ENCODE data around the gene ATXN2.

The ATXN2 gene

DNA sequence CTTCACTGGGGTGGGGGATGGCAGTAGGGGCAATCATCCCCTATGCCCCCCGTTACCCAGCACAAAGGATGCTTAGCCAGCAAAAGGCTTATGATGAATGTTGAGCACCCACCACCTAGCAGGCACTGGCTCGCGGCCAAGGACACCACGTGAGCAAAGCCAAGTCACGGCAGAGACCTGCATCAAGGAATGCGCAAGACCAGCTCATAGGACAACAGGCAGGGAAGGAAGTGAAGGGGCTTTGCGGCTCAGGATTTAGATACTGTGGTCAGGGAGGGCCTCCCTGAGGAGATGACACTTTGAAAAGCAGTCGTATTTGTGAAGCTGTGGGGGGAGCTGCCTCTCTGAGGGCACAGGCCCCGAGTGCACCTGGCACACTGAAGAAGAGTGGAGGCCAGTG lies 160.6 kb downstream of the ATXN2 start:
- Histone ChIP-seq H4K20me1 (ENCODE audit: insufficient read depth, low read length) (no peaks in the 10 kb centered on the region), H2AFZ (ENCODE audit: low read length) (no peak overlapping the region), H3K36me3 (replicated peaks; ENCODE audit: insufficient read depth, low read length) (no peaks in the 10 kb centered on the region), H3K79me2 (ENCODE audit: low read length) (peaks cover 45% of the 10 kb centered on the region), H3F3A (ENCODE audit: insufficient read depth, low read length) (peaks cover 9% of the 10 kb centered on the region; the same call in 1 of the 2 replicates), H3K4me3 (ENCODE audit: low read length) (no peak overlapping the region), H3K9me2 (replicated peaks; ENCODE audit: insufficient read depth, low read length) (no peaks in the 10 kb centered on the region), H3K27ac (ENCODE audit: low read length) (no peak overlapping the region), H3K27me3 (replicated peaks; ENCODE audit: insufficient read depth, low read length) (no peaks in the 10 kb centered on the region), H3K4me1 (ENCODE audit: low read length) (peaks cover 32% of the 10 kb centered on the region), H3K9me3 (replicated peaks; ENCODE audit: insufficient read depth, low read length) (no peaks in the 10 kb centered on the region), H3K4me2 (ENCODE audit: low read depth, low read length) (no peak overlapping the region), H3K9ac (ENCODE audit: low read length) (no peak overlapping the region)
- no peak for DNase-seq
- TF ChIP-seq EZH2 (optimal IDR thresholded peaks at IDR 0.05; ENCODE audit: low read depth, low read length) (no peak), EZH2phosphoT487 (IDR thresholded peaks at IDR 0.05; ENCODE audit: low read length) (no peak)

DNA sequence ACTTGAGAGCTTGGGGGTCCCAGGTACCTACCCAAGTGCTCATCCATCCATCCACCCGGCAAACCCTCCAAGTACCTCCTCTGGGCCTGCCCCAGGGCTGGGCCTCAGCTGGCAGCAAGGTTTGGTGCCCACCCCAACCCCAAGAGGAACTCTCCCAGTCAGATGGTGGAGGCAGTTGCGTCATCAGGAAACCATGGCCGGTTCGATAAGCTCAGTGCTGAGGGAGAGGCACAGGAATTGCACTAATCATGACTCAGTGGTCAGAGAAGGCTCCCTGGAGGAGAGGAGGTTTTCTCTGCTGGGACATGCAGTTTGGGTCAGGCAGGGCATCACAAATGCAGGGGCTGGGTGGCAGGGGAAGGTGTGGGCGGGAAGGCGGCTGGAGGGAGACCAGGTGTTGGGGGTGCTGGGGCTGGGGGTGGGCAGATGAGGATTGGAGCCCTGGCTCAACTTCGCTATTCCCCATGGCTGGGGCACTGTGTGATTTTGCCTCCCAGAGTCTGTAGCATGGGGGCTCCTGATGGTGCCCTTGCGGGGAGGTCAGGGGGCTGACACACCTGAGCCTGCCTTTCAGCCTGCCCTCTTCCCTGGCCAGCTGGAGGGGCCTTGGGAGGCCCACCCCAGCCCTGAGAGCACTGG lies 161.2 kb downstream of the ATXN2 start:
- no peak overlapping the region for H3K4me3 ChIP-seq (ENCODE audit: low read length)
- TF ChIP-seq, protein P1, sequence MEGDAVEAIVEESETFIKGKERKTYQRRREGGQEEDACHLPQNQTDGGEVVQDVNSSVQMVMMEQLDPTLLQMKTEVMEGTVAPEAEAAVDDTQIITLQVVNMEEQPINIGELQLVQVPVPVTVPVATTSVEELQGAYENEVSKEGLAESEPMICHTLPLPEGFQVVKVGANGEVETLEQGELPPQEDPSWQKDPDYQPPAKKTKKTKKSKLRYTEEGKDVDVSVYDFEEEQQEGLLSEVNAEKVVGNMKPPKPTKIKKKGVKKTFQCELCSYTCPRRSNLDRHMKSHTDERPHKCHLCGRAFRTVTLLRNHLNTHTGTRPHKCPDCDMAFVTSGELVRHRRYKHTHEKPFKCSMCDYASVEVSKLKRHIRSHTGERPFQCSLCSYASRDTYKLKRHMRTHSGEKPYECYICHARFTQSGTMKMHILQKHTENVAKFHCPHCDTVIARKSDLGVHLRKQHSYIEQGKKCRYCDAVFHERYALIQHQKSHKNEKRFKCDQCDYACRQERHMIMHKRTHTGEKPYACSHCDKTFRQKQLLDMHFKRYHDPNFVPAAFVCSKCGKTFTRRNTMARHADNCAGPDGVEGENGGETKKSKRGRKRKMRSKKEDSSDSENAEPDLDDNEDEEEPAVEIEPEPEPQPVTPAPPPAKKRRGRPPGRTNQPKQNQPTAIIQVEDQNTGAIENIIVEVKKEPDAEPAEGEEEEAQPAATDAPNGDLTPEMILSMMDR (IDR thresholded peaks at IDR 0.05; ENCODE audit: low read length), result no peak
- no peak for TF ChIP-seq EZH2phosphoT487 (IDR thresholded peaks at IDR 0.05; ENCODE audit: low read length)
- no peak for TF ChIP-seq EZH2 (optimal IDR thresholded peaks at IDR 0.05; ENCODE audit: low read depth, low read length)
- H3K4me2 ChIP-seq (ENCODE audit: low read depth, low read length), result no peak overlapping the region
- H3K79me2 ChIP-seq (ENCODE audit: low read length), result peaks cover 40% of the 10 kb centered on the region
- no peaks in the 10 kb centered on the region for H3K27me3 ChIP-seq (replicated peaks; ENCODE audit: insufficient read depth, low read length)
- no peak overlapping the region for H2AFZ ChIP-seq (ENCODE audit: low read length)
- H3K36me3 ChIP-seq (replicated peaks; ENCODE audit: insufficient read depth, low read length), result no peaks in the 10 kb centered on the region
- no peak overlapping the region for H3K9ac ChIP-seq (ENCODE audit: low read length)
- no peaks in the 10 kb centered on the region for H3K9me3 ChIP-seq (replicated peaks; ENCODE audit: insufficient read depth, low read length)
- no peak for DNase-seq
- H3K4me1 ChIP-seq (ENCODE audit: low read length), result peaks cover 26% of the 10 kb centered on the region
- H4K20me1 ChIP-seq (ENCODE audit: insufficient read depth, low read length), result no peaks in the 10 kb centered on the region
- H3K9me2 ChIP-seq (replicated peaks; ENCODE audit: insufficient read depth, low read length), result no peaks in the 10 kb centered on the region
- no peak overlapping the region for H3K27ac ChIP-seq (ENCODE audit: low read length)
- H3F3A ChIP-seq (ENCODE audit: insufficient read depth, low read length), result peaks cover 11% of the 10 kb centered on the region; the same call in 1 of the 2 replicates

DNA sequence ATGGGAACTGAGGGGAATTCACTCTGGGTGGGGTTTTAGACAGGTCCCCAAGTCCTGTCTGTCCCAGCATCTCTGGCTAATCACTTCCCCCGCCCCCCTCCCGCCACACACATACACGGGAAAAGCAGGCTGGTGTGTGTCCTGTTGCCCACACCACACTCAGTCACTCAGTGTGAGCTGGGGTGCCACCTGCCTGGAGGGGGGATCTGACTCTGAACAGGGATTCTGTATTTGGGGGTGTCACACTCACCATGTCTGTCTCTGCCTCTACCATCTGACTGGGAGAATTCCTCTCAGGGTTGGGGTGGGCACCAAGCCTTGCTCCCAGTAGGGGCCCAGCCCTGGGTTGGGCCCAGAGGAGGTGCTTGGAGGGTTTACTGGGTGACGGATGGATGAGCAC lies 162.3 kb downstream of the ATXN2 start:
- no peak overlapping the region for H3K27ac ChIP-seq (ENCODE audit: low read length)
- TF ChIP-seq EZH2phosphoT487 (IDR thresholded peaks at IDR 0.05; ENCODE audit: low read length), result no peak
- no peak for TF ChIP-seq EZH2 (optimal IDR thresholded peaks at IDR 0.05; ENCODE audit: low read depth, low read length)
- TF ChIP-seq, protein P1 (IDR thresholded peaks at IDR 0.05; ENCODE audit: low read length), result no peak
- DNase-seq, result no peak
- H3K79me2 ChIP-seq (ENCODE audit: low read length), result peaks cover 35% of the 10 kb centered on the region
- peaks cover 23% of the 10 kb centered on the region for H3K4me1 ChIP-seq (ENCODE audit: low read length)
- no peaks in the 10 kb centered on the region for H3K36me3 ChIP-seq (replicated peaks; ENCODE audit: insufficient read depth, low read length)
- no peak overlapping the region for H2AFZ ChIP-seq (ENCODE audit: low read length)
- no peaks in the 10 kb centered on the region for H4K20me1 ChIP-seq (ENCODE audit: insufficient read depth, low read length)
- no peaks in the 10 kb centered on the region for H3K9me2 ChIP-seq (replicated peaks; ENCODE audit: insufficient read depth, low read length)
- H3K9ac ChIP-seq (ENCODE audit: low read length), result no peak overlapping the region
- no peaks in the 10 kb centered on the region for H3K9me3 ChIP-seq (replicated peaks; ENCODE audit: insufficient read depth, low read length)
- peaks cover 11% of the 10 kb centered on the region; the same call in 1 of the 2 replicates for H3F3A ChIP-seq (ENCODE audit: insufficient read depth, low read length)
- no peak overlapping the region for H3K4me3 ChIP-seq (ENCODE audit: low read length)
- no peaks in the 10 kb centered on the region for H3K27me3 ChIP-seq (replicated peaks; ENCODE audit: insufficient read depth, low read length)
- H3K4me2 ChIP-seq (ENCODE audit: low read depth, low read length), result no peak overlapping the region

DNA sequence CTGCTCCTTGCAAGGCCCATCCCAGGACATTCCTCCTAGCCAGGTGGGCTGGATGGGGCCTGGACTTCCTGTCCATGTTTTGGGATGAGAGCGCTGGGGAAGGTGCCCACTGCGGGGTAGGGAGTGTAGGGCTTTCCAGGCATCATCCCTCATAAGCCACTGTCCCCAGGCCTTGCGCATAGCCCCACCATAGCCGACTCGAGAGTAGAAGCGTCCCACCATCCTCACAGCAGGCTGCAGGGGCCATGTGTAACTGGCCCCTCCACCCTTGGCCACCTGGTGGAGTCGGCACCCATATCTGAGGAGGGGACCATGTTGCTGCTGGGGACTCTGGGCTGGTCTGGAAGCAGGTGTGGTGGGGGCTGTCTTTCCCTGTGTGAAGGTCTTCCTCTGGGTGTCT lies 162.8 kb downstream of the ATXN2 start:
- Histone ChIP-seq H4K20me1 (ENCODE audit: insufficient read depth, low read length) (no peaks in the 10 kb centered on the region), H3K4me2 (ENCODE audit: low read depth, low read length) (no peak overlapping the region), H3K9ac (ENCODE audit: low read length) (no peak overlapping the region), H3K27me3 (replicated peaks; ENCODE audit: insufficient read depth, low read length) (no peaks in the 10 kb centered on the region), H3K79me2 (ENCODE audit: low read length) (peaks cover 40% of the 10 kb centered on the region), H3K4me3 (ENCODE audit: low read length) (no peak overlapping the region), H3K9me2 (replicated peaks; ENCODE audit: insufficient read depth, low read length) (no peaks in the 10 kb centered on the region), H3F3A (ENCODE audit: insufficient read depth, low read length) (peaks cover 11% of the 10 kb centered on the region; the same call in 1 of the 2 replicates), H3K4me1 (ENCODE audit: low read length) (peaks cover 26% of the 10 kb centered on the region), H2AFZ (ENCODE audit: low read length) (no peak overlapping the region), H3K9me3 (replicated peaks; ENCODE audit: insufficient read depth, low read length) (no peaks in the 10 kb centered on the region), H3K36me3 (replicated peaks; ENCODE audit: insufficient read depth, low read length) (no peaks in the 10 kb centered on the region), H3K27ac (ENCODE audit: low read length) (no peak overlapping the region)
- TF ChIP-seq, protein P1 (IDR thresholded peaks at IDR 0.05; ENCODE audit: low read length), result no peak
- no peak for TF ChIP-seq EZH2phosphoT487 (IDR thresholded peaks at IDR 0.05; ENCODE audit: low read length)
- no peak for TF ChIP-seq EZH2 (optimal IDR thresholded peaks at IDR 0.05; ENCODE audit: low read depth, low read length)
- DNase-seq, result no peak

Measured in MM.1S (cell line).